Measurements from ENCODE around the gene USP28. TPM values are rescaled to one million over a fixed set of nuclear protein-coding genes. Genes with fewer than 3 reads are reported as not detected.
A peak's percentile ranks its signal among the peaks of the same experiment; 100 is the strongest.
"Not testable (repeated sequence)": the region's sequence is repeated elsewhere in the genome, so short reads cannot be mapped to it uniquely, and the experiment has no call there.

The USP28 gene
- polyA plus RNA-seq (2012; ENCODE audit: low read depth, missing spikeins): 12.2 TPM

GRCh38 chr11:113875234-113876073, at the start of gene USP28:
Gene USP28 (minus strand): TSS chr11:113875572. CDS start chr11:113875501, 71 bp downstream.
- FAIRE-seq: peak; percentile 97
- DNase-seq (ENCODE audit: insufficient read length, low spot score): peak; percentile 87
- TF ChIP-seq POU2F2 (IDR thresholded peaks at IDR 0.05; ENCODE audit: low read depth, low read length) (no peak), PAX5 (IDR thresholded peaks at IDR 0.05; ENCODE audit: insufficient read depth, low read length, severe bottlenecking) (peak; percentile 45), TAF1 (IDR thresholded peaks at IDR 0.05; ENCODE audit: low read depth, low read length) (peak; percentile 78), SPI1 (IDR thresholded peaks at IDR 0.05; ENCODE audit: low read depth, low read length) (no peak), POLR2A (IDR thresholded peaks at IDR 0.05; ENCODE audit: low read depth, low read length) (peak; percentile 89), POLR2AphosphoS5 (IDR thresholded peaks at IDR 0.05; ENCODE audit: low read depth, low read length) (peak; percentile 93)

DNA sequence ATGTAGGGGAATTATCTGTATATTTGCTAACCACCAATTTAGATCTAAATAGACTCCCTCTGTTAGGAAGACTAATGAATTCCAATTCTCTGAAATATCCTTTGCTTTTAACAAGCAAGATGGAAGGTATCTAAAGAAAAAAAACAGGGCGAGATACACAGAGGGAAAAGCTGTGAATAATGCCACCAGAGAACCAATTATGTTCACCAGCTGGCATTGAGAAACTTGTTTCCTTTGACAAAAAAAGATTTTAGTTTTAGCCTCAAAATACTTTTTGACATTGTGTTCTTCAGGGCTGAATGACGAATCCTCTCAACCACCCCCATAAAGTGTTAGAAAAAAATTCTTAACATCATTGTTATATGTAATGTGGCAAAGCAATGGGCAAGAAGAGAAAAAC, 48.2 kb upstream of the USP28 start:
- no peak for TF ChIP-seq SPI1 (IDR thresholded peaks at IDR 0.05; ENCODE audit: low read depth, low read length)
- no peak for TF ChIP-seq POLR2A (IDR thresholded peaks at IDR 0.05; ENCODE audit: low read depth, low read length)
- no peak for TF ChIP-seq TAF1 (IDR thresholded peaks at IDR 0.05; ENCODE audit: low read depth, low read length)
- no peak for TF ChIP-seq POLR2AphosphoS5 (IDR thresholded peaks at IDR 0.05; ENCODE audit: low read depth, low read length)
- no peak for TF ChIP-seq PAX5 (IDR thresholded peaks at IDR 0.05; ENCODE audit: insufficient read depth, low read length, severe bottlenecking)
- TF ChIP-seq POU2F2 (IDR thresholded peaks at IDR 0.05; ENCODE audit: low read depth, low read length): no peak
- FAIRE-seq: no peak
- DNase-seq (ENCODE audit: insufficient read length, low spot score): no peak

- FAIRE-seq; DNase-seq (ENCODE audit: insufficient read length, low spot score): not testable (repeated sequence)
Observed at GRCh38 chr11:113911491-113911890, 36.1 kb upstream of the USP28 start.

- no peak for DNase-seq (ENCODE audit: insufficient read length, low spot score)
- no peak for FAIRE-seq
- TF ChIP-seq POLR2A (IDR thresholded peaks at IDR 0.05; ENCODE audit: low read depth, low read length) (no peak), TAF1 (IDR thresholded peaks at IDR 0.05; ENCODE audit: low read depth, low read length) (no peak), SPI1 (IDR thresholded peaks at IDR 0.05; ENCODE audit: low read depth, low read length) (no peak), POLR2AphosphoS5 (IDR thresholded peaks at IDR 0.05; ENCODE audit: low read depth, low read length) (no peak), PAX5 (IDR thresholded peaks at IDR 0.05; ENCODE audit: insufficient read depth, low read length, severe bottlenecking) (no peak), POU2F2 (IDR thresholded peaks at IDR 0.05; ENCODE audit: low read depth, low read length) (no peak)
Observed at GRCh38 chr11:113908098-113908497, 32.7 kb upstream of the USP28 start.

DNA sequence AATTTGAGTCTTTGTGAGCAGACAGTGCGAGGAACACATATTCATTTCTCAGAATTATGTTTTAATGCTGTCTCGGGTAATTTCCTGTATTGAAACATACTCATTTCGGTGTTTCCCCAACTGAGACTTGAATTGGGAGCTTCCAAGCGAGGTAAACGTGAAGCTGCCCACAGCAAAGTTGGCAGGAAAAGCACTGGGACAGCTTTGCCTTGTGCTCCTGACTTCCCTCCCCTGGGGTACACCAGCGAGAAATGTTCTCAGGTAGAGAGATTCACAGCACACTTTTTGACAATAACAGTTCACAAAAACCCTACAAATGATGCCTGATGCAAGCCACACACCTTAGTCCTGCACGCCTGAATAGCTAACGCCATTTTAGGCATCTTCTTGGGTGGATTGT, 32.3 kb upstream of the USP28 start:
- TF ChIP-seq PAX5 (IDR thresholded peaks at IDR 0.05; ENCODE audit: insufficient read depth, low read length, severe bottlenecking) (no peak), POLR2A (IDR thresholded peaks at IDR 0.05; ENCODE audit: low read depth, low read length) (no peak), SPI1 (IDR thresholded peaks at IDR 0.05; ENCODE audit: low read depth, low read length) (no peak), POU2F2 (IDR thresholded peaks at IDR 0.05; ENCODE audit: low read depth, low read length) (no peak), POLR2AphosphoS5 (IDR thresholded peaks at IDR 0.05; ENCODE audit: low read depth, low read length) (no peak), TAF1 (IDR thresholded peaks at IDR 0.05; ENCODE audit: low read depth, low read length) (no peak)
- no peak for DNase-seq (ENCODE audit: insufficient read length, low spot score)

DNA sequence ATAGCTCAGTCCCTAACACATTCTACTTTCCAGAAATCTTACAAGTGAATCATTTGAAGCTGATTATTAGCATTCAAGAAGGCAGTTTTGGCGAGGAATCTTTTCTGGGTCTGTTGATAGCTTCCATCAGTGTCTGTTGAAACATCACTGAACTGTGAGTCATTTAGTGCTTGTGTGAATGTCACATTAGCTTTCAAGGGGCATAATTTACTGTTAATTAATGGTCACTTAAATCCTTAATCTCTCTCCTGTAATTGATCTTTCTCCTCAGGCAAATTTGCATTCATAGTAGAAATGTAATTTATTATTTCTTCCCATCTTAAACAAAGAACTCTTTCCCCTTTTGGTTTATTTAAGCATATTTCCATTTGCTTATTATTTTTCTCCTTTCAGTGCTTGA, 31.8 kb upstream of the USP28 start:
- TF ChIP-seq TAF1 (IDR thresholded peaks at IDR 0.05; ENCODE audit: low read depth, low read length): no peak
- no peak for TF ChIP-seq PAX5 (IDR thresholded peaks at IDR 0.05; ENCODE audit: insufficient read depth, low read length, severe bottlenecking)
- no peak for TF ChIP-seq POLR2AphosphoS5 (IDR thresholded peaks at IDR 0.05; ENCODE audit: low read depth, low read length)
- FAIRE-seq: no peak
- no peak for DNase-seq (ENCODE audit: insufficient read length, low spot score)

More for the DNA sequence above, 32.3 kb upstream of the USP28 start:
- no peak for FAIRE-seq

GRCh38 chr11:113906516-113906915, 31.1 kb upstream of the USP28 start:
- DNase-seq (ENCODE audit: insufficient read length, low spot score): no peak
- TF ChIP-seq POLR2A (IDR thresholded peaks at IDR 0.05; ENCODE audit: low read depth, low read length) (no peak), PAX5 (IDR thresholded peaks at IDR 0.05; ENCODE audit: insufficient read depth, low read length, severe bottlenecking) (no peak), SPI1 (IDR thresholded peaks at IDR 0.05; ENCODE audit: low read depth, low read length) (no peak), POLR2AphosphoS5 (IDR thresholded peaks at IDR 0.05; ENCODE audit: low read depth, low read length) (no peak), POU2F2 (IDR thresholded peaks at IDR 0.05; ENCODE audit: low read depth, low read length) (no peak), TAF1 (IDR thresholded peaks at IDR 0.05; ENCODE audit: low read depth, low read length) (no peak)
- no peak for FAIRE-seq

DNA sequence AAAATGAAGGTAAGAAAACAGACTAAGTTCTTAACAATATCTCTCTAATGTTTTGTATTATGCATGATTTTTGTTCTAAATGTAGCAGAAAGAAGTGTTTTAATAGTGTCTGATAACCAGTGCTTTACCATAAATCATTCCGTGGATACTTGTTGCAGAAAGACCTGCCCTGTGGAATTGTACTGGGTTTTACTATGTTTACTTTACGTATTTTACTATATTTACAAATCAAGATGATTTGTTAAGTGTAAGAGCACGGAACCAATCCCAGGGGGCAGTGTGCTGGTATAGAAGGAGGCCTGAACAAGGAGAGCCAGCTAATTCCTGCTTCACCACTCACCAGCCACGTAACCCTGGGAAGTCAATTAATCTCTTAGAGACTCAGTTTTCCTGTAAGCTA, 30.7 kb upstream of the USP28 start:
- no peak for DNase-seq (ENCODE audit: insufficient read length, low spot score)
- TF ChIP-seq SPI1 (IDR thresholded peaks at IDR 0.05; ENCODE audit: low read depth, low read length): no peak
- no peak for TF ChIP-seq POLR2AphosphoS5 (IDR thresholded peaks at IDR 0.05; ENCODE audit: low read depth, low read length)
- TF ChIP-seq PAX5 (IDR thresholded peaks at IDR 0.05; ENCODE audit: insufficient read depth, low read length, severe bottlenecking): no peak
- TF ChIP-seq POLR2A (IDR thresholded peaks at IDR 0.05; ENCODE audit: low read depth, low read length): no peak
- no peak for TF ChIP-seq POU2F2 (IDR thresholded peaks at IDR 0.05; ENCODE audit: low read depth, low read length)
- TF ChIP-seq TAF1 (IDR thresholded peaks at IDR 0.05; ENCODE audit: low read depth, low read length): no peak
- FAIRE-seq: no peak

GRCh38 chr11:113904379-113905101, 29.2 kb upstream of the USP28 start, which contains the start of gene HTR3B:
Gene HTR3B (plus strand): TSS chr11:113904796. CDS start chr11:113904934, 138 bp downstream.
- DNase-seq (ENCODE audit: insufficient read length, low spot score) (no peak), FAIRE-seq (no peak)
- TF ChIP-seq PAX5 (IDR thresholded peaks at IDR 0.05; ENCODE audit: insufficient read depth, low read length, severe bottlenecking) (no peak), POU2F2 (IDR thresholded peaks at IDR 0.05; ENCODE audit: low read depth, low read length) (no peak), SPI1 (IDR thresholded peaks at IDR 0.05; ENCODE audit: low read depth, low read length) (no peak), POLR2A (IDR thresholded peaks at IDR 0.05; ENCODE audit: low read depth, low read length) (no peak), TAF1 (IDR thresholded peaks at IDR 0.05; ENCODE audit: low read depth, low read length) (no peak), POLR2AphosphoS5 (IDR thresholded peaks at IDR 0.05; ENCODE audit: low read depth, low read length) (no peak)
